K562 (cell line): ENCODE results near the gene RCC2. TPM values are rescaled to one million over a fixed set of nuclear protein-coding genes. Genes with fewer than 3 reads are reported as not detected.
A peak's percentile ranks its signal among the peaks of the same experiment; 100 is the strongest.

Source experiments
- ARID2 ChIP-seq: fragments of 450-650 bp; IDR thresholded peaks from 2 replicates; pipeline ENCODE4 v1.6.1; 2017; ENCODE audit warnings: antibody characterized with exemption, mild to moderate bottlenecking
- CBX1 ChIP-seq: sonication (generic); IDR thresholded peaks from 2 replicates; pipeline ENCODE4 v1.6.1; 2016; ENCODE audit warnings: antibody characterized with exemption, low read depth, mild to moderate bottlenecking
- HDAC1 ChIP-seq, 2 experiments: fragments of 450-650 bp; IDR thresholded peaks; 2 replicates each; pipeline ENCODE4 v1.6.1; 2016 to 2017; ENCODE audit warnings: inconsistent platforms in 1 of 2, mild to moderate bottlenecking in 1 of 2, moderate library complexity in 1 of 2
- KDM4B ChIP-seq, 2 experiments: fragments of 450-650 bp in 1 of 2; sonication (generic) in 1 of 2; IDR thresholded peaks; 2 replicates each; pipeline ENCODE4 v1.6.1; 2016 to 2017; ENCODE audit warnings: borderline replicate concordance in 2 of 2, antibody characterized with exemption in 1 of 2, low read depth in 1 of 2, mild to moderate bottlenecking in 1 of 2
- NFIC ChIP-seq: fragments of 450-650 bp; IDR thresholded peaks from 2 replicates; pipeline ENCODE4 v1.6.1; 2017; ENCODE audit warnings: mild to moderate bottlenecking, inconsistent platforms
- NR1H2 ChIP-seq: sonication (generic); formaldehyde crosslinking; IDR thresholded peaks from 2 replicates; pipeline ENCODE4 v1.4.0; 2020; ENCODE audit warnings: mild to moderate bottlenecking, missing genetic modification reagents
- NR4A1 ChIP-seq, 2 experiments: fragments of 250-450 bp in 1 of 2; fragments of 450-650 bp in 1 of 2; sonication (Bioruptor Pico) in 1 of 2; IDR thresholded peaks; 2 replicates each; pipeline versions ENCODE4 v1.4.0 to v1.6.1; 2016 to 2020; ENCODE audit warnings: mild to moderate bottlenecking in 2 of 2, missing compliant biosample characterization in 1 of 2, missing genetic modification characterization in 1 of 2, moderate library complexity in 1 of 2
- RCOR1 ChIP-seq, 2 experiments: IDR thresholded peaks; 2 replicates each; pipeline ENCODE4 v1.6.1; 2012; ENCODE audit warnings: low read depth in 2 of 2, low read length in 2 of 2, borderline replicate concordance in 1 of 2, improper control_type of control experiment in 1 of 2
- SMC3 ChIP-seq: conservative IDR thresholded peaks from 2 replicates; pipeline ENCODE4 v1.6.1; 2011; ENCODE audit warnings: low read depth, low read length, improper control_type of control experiment; ENCODE audit not compliant: insufficient read depth
- XRCC3 ChIP-seq: fragments of 450-650 bp; IDR thresholded peaks from 2 replicates; pipeline ENCODE4 v1.6.1; 2017; ENCODE audit warnings: mild to moderate bottlenecking, moderate library complexity
- ZNF175 ChIP-seq: fragments of 200-800 bp; sonication (Bioruptor generic); IDR thresholded peaks from 2 replicates; pipeline ENCODE4 v1.6.1; 2016; ENCODE audit warnings: low read depth, mild to moderate bottlenecking, missing genetic modification characterization, missing compliant biosample characterization
- ZNF584 ChIP-seq: fragments of 200-800 bp; sonication (Bioruptor generic); IDR thresholded peaks from 2 replicates; pipeline ENCODE4 v1.6.1; 2016; ENCODE audit warnings: low read depth, mild to moderate bottlenecking, missing genetic modification characterization, missing compliant biosample characterization
- ZNF717 ChIP-seq: fragments of 250-450 bp; sonication (Bioruptor Pico); IDR thresholded peaks from 2 replicates; pipeline ENCODE4 v1.5.0; 2021
- polyA plus RNA-seq, 8 experiments: library from polyadenylated mRNA; depleted of rRNA in 4 of 8; stranded (reverse) in 5 of 8; unstranded in 3 of 8; fragments of >200 nt; fragmentation: Nextera tagmentation in 2 of 8; fragmentation: Illumina TruSeq in 1 of 8; extraction: Ambion mirVana in 2 of 8; extraction: Trizol in 1 of 8; gene quantifications; 2 replicates each; pipeline versions ENCODE4 v1.2.1 to v1.2.3, GENCODE V29; 2011 to 2014; ENCODE audit warnings: inconsistent platforms in 1 of 8, missing spikeins in 1 of 8
- total RNA-seq, 7 experiments: library from RNA; depleted of rRNA in 6 of 7; stranded (reverse); fragments of >200 nt in 6 of 7; fragmentation: Illumina TruSeq in 2 of 7; extraction: Trizol in 2 of 7; gene quantifications; 2 replicates each; pipeline versions ENCODE4 v1.2.1 to v1.2.3, GENCODE V29; 2011 to 2021; ENCODE audit warnings: low replicate concordance in 1 of 7
- TF ChIP-seq, protein P1 (sequence below): fragments of 450-650 bp; IDR thresholded peaks from 2 replicates; pipeline ENCODE4 v1.6.1; 2016; ENCODE audit warnings: mild to moderate bottlenecking, moderate library complexity
- TF ChIP-seq, protein P2 (sequence below): fragments of 150-350 bp; conservative IDR thresholded peaks from 2 replicates; pipeline ENCODE4 v1.6.1; 2014; ENCODE audit warnings: low read length

Gene RCC2
- total and polyA plus RNA-seq, 9 of the 15 experiments (the other 6 are each of a cell fraction or from before 2014, with no cell fraction given), result 31.8 to 292 (median 116) TPM

- TF ChIP-seq KDM4B (IDR thresholded peaks at IDR 0.05; ENCODE audit: borderline replicate concordance in 2 of 2, low read depth in 1 of 2) (no peak), NFIC (no peak; the same call in 1 of the 2 replicates), CBX1 (no peak), ZNF717 (peak; percentile 38; the same call in 1 of the 2 replicates), SMC3 (no peak), NR4A1 (CRISPR knock-in tag; IDR thresholded peaks at IDR 0.05) (no peak), NR4A1 (tag; IDR thresholded peaks at IDR 0.05) (no peak), NR1H2 (CRISPR knock-in tag) (no peak), ZNF584 (CRISPR knock-in tag) (no peak), RCOR1 (IDR thresholded peaks at IDR 0.05; ENCODE audit: borderline replicate concordance in 1 of 2, low read depth in 2 of 2, low read length in 2 of 2) (no peak), HDAC1 (IDR thresholded peaks at IDR 0.05) (0 out of 4 replicates have a peak, but pooled peaks of 1 of the 2 experiments have one; percentile 9), ARID2 (no peak), ZNF175 (CRISPR knock-in tag) (0 out of 2 replicates have a peak, but pooled peaks have one; percentile 2), XRCC3 (no peak)
- TF ChIP-seq, protein P1, sequence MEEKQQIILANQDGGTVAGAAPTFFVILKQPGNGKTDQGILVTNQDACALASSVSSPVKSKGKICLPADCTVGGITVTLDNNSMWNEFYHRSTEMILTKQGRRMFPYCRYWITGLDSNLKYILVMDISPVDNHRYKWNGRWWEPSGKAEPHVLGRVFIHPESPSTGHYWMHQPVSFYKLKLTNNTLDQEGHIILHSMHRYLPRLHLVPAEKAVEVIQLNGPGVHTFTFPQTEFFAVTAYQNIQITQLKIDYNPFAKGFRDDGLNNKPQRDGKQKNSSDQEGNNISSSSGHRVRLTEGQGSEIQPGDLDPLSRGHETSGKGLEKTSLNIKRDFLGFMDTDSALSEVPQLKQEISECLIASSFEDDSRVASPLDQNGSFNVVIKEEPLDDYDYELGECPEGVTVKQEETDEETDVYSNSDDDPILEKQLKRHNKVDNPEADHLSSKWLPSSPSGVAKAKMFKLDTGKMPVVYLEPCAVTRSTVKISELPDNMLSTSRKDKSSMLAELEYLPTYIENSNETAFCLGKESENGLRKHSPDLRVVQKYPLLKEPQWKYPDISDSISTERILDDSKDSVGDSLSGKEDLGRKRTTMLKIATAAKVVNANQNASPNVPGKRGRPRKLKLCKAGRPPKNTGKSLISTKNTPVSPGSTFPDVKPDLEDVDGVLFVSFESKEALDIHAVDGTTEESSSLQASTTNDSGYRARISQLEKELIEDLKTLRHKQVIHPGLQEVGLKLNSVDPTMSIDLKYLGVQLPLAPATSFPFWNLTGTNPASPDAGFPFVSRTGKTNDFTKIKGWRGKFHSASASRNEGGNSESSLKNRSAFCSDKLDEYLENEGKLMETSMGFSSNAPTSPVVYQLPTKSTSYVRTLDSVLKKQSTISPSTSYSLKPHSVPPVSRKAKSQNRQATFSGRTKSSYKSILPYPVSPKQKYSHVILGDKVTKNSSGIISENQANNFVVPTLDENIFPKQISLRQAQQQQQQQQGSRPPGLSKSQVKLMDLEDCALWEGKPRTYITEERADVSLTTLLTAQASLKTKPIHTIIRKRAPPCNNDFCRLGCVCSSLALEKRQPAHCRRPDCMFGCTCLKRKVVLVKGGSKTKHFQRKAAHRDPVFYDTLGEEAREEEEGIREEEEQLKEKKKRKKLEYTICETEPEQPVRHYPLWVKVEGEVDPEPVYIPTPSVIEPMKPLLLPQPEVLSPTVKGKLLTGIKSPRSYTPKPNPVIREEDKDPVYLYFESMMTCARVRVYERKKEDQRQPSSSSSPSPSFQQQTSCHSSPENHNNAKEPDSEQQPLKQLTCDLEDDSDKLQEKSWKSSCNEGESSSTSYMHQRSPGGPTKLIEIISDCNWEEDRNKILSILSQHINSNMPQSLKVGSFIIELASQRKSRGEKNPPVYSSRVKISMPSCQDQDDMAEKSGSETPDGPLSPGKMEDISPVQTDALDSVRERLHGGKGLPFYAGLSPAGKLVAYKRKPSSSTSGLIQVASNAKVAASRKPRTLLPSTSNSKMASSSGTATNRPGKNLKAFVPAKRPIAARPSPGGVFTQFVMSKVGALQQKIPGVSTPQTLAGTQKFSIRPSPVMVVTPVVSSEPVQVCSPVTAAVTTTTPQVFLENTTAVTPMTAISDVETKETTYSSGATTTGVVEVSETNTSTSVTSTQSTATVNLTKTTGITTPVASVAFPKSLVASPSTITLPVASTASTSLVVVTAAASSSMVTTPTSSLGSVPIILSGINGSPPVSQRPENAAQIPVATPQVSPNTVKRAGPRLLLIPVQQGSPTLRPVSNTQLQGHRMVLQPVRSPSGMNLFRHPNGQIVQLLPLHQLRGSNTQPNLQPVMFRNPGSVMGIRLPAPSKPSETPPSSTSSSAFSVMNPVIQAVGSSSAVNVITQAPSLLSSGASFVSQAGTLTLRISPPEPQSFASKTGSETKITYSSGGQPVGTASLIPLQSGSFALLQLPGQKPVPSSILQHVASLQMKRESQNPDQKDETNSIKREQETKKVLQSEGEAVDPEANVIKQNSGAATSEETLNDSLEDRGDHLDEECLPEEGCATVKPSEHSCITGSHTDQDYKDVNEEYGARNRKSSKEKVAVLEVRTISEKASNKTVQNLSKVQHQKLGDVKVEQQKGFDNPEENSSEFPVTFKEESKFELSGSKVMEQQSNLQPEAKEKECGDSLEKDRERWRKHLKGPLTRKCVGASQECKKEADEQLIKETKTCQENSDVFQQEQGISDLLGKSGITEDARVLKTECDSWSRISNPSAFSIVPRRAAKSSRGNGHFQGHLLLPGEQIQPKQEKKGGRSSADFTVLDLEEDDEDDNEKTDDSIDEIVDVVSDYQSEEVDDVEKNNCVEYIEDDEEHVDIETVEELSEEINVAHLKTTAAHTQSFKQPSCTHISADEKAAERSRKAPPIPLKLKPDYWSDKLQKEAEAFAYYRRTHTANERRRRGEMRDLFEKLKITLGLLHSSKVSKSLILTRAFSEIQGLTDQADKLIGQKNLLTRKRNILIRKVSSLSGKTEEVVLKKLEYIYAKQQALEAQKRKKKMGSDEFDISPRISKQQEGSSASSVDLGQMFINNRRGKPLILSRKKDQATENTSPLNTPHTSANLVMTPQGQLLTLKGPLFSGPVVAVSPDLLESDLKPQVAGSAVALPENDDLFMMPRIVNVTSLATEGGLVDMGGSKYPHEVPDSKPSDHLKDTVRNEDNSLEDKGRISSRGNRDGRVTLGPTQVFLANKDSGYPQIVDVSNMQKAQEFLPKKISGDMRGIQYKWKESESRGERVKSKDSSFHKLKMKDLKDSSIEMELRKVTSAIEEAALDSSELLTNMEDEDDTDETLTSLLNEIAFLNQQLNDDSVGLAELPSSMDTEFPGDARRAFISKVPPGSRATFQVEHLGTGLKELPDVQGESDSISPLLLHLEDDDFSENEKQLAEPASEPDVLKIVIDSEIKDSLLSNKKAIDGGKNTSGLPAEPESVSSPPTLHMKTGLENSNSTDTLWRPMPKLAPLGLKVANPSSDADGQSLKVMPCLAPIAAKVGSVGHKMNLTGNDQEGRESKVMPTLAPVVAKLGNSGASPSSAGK, result no peak
- TF ChIP-seq, protein P2, sequence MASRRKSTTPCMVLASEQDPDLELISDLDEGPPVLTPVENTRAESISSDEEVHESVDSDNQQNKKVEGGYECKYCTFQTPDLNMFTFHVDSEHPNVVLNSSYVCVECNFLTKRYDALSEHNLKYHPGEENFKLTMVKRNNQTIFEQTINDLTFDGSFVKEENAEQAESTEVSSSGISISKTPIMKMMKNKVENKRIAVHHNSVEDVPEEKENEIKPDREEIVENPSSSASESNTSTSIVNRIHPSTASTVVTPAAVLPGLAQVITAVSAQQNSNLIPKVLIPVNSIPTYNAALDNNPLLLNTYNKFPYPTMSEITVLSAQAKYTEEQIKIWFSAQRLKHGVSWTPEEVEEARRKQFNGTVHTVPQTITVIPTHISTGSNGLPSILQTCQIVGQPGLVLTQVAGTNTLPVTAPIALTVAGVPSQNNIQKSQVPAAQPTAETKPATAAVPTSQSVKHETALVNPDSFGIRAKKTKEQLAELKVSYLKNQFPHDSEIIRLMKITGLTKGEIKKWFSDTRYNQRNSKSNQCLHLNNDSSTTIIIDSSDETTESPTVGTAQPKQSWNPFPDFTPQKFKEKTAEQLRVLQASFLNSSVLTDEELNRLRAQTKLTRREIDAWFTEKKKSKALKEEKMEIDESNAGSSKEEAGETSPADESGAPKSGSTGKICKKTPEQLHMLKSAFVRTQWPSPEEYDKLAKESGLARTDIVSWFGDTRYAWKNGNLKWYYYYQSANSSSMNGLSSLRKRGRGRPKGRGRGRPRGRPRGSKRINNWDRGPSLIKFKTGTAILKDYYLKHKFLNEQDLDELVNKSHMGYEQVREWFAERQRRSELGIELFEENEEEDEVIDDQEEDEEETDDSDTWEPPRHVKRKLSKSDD, result no peak
These were observed 1.3 kb upstream of the RCC2 start (continued) for GRCh38 chr1:17440827-17441168.
